ENCODE data around the gene STAT6.
"Not testable (repeated sequence)": the region's sequence is repeated elsewhere in the genome, so short reads cannot be mapped to it uniquely, and the experiment has no call there.

Gene STAT6

DNA sequence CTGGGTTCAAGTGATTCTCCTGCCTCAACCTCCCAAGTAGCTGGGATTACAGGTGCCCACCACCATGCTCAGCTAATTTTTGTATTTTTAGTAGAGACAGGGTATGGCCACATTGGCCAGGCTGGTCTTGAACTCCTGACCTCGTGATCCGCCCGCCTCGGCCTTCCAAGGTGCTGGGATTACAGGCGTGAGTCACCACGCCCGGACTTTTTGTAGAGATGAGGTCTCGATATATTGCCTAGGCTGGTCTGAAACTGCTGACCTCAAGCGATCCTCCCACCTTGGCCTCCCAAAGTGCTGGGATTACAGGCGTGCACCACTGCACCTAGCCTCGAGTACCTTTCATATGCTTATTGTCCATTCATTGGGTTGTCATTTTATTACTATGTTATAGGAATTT is 9.6 kb upstream of the STAT6 start:
- no CpG with 5 or more reads among the region's 11 CpGs for WGBS (ENCODE audit: extremely low coverage, insufficient coverage, insufficient read length)
- H2AK5ac ChIP-seq (ENCODE audit: low read length) = not testable (repeated sequence)

DNA sequence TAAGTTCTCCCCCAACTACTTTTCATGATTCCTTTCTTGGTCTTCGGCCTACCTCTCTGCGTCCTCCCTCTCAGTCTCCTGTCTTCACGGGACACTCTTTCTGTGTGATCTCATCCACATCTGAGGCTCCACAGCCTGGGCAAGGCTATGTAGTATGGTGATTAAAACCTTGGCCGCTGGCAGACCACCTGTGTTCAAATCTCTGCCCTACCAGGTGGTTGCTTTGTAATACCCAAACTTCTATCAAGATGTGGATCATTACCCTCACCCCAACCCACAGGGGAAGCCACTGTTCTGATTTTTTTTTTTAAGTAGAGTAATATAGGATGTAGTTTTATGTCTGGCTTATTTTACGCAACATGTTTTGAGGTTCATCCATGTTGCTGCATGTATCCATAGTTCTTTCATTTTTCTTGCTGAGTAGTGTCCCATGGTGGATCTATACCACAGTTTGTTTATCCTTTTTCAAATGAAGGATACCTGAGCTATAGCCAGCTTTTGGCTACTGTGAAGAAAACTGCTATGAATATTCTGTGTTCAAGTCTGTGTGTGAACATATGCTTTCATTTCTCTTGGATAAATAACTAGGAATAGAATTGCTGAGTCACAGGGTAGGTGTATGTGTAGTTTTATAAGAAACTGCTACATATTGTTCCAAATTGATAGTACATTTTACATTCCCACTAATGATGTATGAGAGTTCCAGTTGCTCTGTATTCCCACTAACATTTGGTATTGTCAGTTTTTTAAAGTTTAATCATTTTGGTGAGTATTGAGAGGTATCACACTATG is 8.3 kb upstream of the STAT6 start:
- Histone ChIP-seq H3K4me2 (ENCODE audit: low read length) (no peak overlapping the region), H3K79me2 (ENCODE audit: control insufficient read depth, insufficient read depth, low read length, poor library complexity) (no peaks in the 10 kb centered on the region), H3K4ac (ENCODE audit: low read depth, low read length) (no peak overlapping the region), H4K91ac (ENCODE audit: low read depth, low read length) (no peak overlapping the region), H3K36me3 (ENCODE audit: control insufficient read depth in 1 of 2, insufficient read depth in 2 of 2, low read length in 2 of 2) (no peaks in the 10 kb centered on the region), H2AK5ac (ENCODE audit: low read length) (no peak overlapping the region), H3K23ac (ENCODE audit: low read length) (no peak overlapping the region), H2BK12ac (ENCODE audit: low read length) (no peak overlapping the region), H2BK120ac (ENCODE audit: insufficient read depth, low read length, poor library complexity) (no peak overlapping the region), H3K9me3 (ENCODE audit: insufficient read depth, low read depth, low read length) (no peaks in the 10 kb centered on the region), H3K27ac (ENCODE audit: low read depth, low read length) (no peak overlapping the region), H3K4me1 (ENCODE audit: control insufficient read depth in 1 of 2, insufficient read depth in 2 of 2, low read length in 2 of 2) (no peaks in the 10 kb centered on the region), H2AFZ (ENCODE audit: insufficient read depth, low read length, poor library complexity) (no peak overlapping the region), H3K79me1 (ENCODE audit: low read length) (no peaks in the 10 kb centered on the region), H3K14ac (ENCODE audit: low read length) (no peak overlapping the region), H4K8ac (ENCODE audit: low read depth, low read length) (no peak overlapping the region), H3K4me3 (ENCODE audit: low read depth, low read length) (no peak overlapping the region), H3K27me3 (ENCODE audit: insufficient read depth, low read length) (no peaks in the 10 kb centered on the region), H4K12ac (ENCODE audit: low read depth, low read length) (no peak overlapping the region), H2BK5ac (ENCODE audit: low read depth, low read length, poor library complexity) (no peak overlapping the region), H3K9ac (ENCODE audit: low read length) (no peak overlapping the region), H3K18ac (ENCODE audit: low read length) (no peak overlapping the region)
- no peak for DNase-seq
- WGBS (ENCODE audit: extremely low coverage, insufficient coverage, insufficient read length) = no CpG with 5 or more reads among the region's 5 CpGs

More for the DNA sequence above, 9.6 kb upstream of the STAT6 start:
- not testable (repeated sequence) for H3K27me3 ChIP-seq (ENCODE audit: insufficient read depth, low read length); DNase-seq; H2BK5ac ChIP-seq (ENCODE audit: low read depth, low read length, poor library complexity); H3K4me2 ChIP-seq (ENCODE audit: low read length); H3K4me3 ChIP-seq (ENCODE audit: low read depth, low read length); H3K27ac ChIP-seq (ENCODE audit: low read depth, low read length); H3K4me1 ChIP-seq (ENCODE audit: control insufficient read depth in 1 of 2, insufficient read depth in 2 of 2, low read length in 2 of 2); H3K18ac ChIP-seq (ENCODE audit: low read length); H4K91ac ChIP-seq (ENCODE audit: low read depth, low read length); H3K4ac ChIP-seq (ENCODE audit: low read depth, low read length); H2BK12ac ChIP-seq (ENCODE audit: low read length); H3K23ac ChIP-seq (ENCODE audit: low read length); H4K12ac ChIP-seq (ENCODE audit: low read depth, low read length); H3K14ac ChIP-seq (ENCODE audit: low read length); H3K9me3 ChIP-seq (ENCODE audit: insufficient read depth, low read depth, low read length); H2AFZ ChIP-seq (ENCODE audit: insufficient read depth, low read length, poor library complexity); H3K79me2 ChIP-seq (ENCODE audit: control insufficient read depth, insufficient read depth, low read length, poor library complexity); H3K79me1 ChIP-seq (ENCODE audit: low read length); H3K36me3 ChIP-seq (ENCODE audit: control insufficient read depth in 1 of 2, insufficient read depth in 2 of 2, low read length in 2 of 2); H2BK120ac ChIP-seq (ENCODE audit: insufficient read depth, low read length, poor library complexity); H3K9ac ChIP-seq (ENCODE audit: low read length); H4K8ac ChIP-seq (ENCODE audit: low read depth, low read length)

DNA sequence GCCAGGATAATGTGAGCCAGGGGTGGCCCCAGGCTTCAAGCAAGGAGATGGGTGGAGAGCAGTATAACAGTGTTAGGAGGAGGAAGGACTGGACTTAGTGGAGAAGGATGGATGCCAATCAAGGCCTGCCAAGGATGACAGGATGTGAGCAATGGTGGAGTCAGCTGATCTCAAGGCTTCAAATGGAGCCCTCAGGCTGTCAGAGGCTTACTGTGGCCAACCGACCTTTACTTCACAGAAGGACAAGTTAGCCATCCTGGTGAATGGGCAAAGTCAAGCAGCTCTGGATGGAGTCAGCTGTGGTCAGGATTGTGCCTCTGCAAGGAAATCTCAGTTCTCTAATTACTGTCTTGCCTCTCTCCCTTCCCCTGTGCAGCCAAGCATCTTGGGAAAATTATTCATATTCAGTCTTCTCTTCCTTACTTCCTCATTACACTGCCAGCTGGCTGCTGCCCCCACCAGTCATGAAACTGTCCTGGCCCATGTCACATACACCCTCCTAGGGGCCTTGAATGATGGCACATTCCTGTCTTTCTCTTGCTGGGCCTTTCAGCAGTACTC is 7.6 kb upstream of the STAT6 start:
- Histone ChIP-seq H3K36me3 (ENCODE audit: control insufficient read depth in 1 of 2, insufficient read depth in 2 of 2, low read length in 2 of 2) (no peaks in the 10 kb centered on the region), H2AK5ac (ENCODE audit: low read length) (no peak overlapping the region), H3K4me1 (ENCODE audit: control insufficient read depth in 1 of 2, insufficient read depth in 2 of 2, low read length in 2 of 2) (no peaks in the 10 kb centered on the region), H3K9ac (ENCODE audit: low read length) (no peak overlapping the region), H2BK5ac (ENCODE audit: low read depth, low read length, poor library complexity) (no peak overlapping the region), H3K14ac (ENCODE audit: low read length) (no peak overlapping the region), H3K4ac (ENCODE audit: low read depth, low read length) (no peak overlapping the region), H3K9me3 (ENCODE audit: insufficient read depth, low read depth, low read length) (no peaks in the 10 kb centered on the region), H3K18ac (ENCODE audit: low read length) (no peak overlapping the region), H3K27ac (ENCODE audit: low read depth, low read length) (no peak overlapping the region), H3K79me2 (ENCODE audit: control insufficient read depth, insufficient read depth, low read length, poor library complexity) (no peaks in the 10 kb centered on the region), H4K91ac (ENCODE audit: low read depth, low read length) (no peak overlapping the region), H2AFZ (ENCODE audit: insufficient read depth, low read length, poor library complexity) (no peak overlapping the region), H3K27me3 (ENCODE audit: insufficient read depth, low read length) (no peaks in the 10 kb centered on the region), H3K4me3 (ENCODE audit: low read depth, low read length) (no peak overlapping the region), H3K23ac (ENCODE audit: low read length) (no peak overlapping the region), H4K8ac (ENCODE audit: low read depth, low read length) (no peak overlapping the region), H4K12ac (ENCODE audit: low read depth, low read length) (no peak overlapping the region), H2BK12ac (ENCODE audit: low read length) (no peak overlapping the region), H3K4me2 (ENCODE audit: low read length) (no peak overlapping the region), H3K79me1 (ENCODE audit: low read length) (no peaks in the 10 kb centered on the region), H2BK120ac (ENCODE audit: insufficient read depth, low read length, poor library complexity) (no peak overlapping the region)
- DNase-seq = peak in 1 of 2 donors; percentile 26
- no CpG with 5 or more reads among the region's 1 CpG for WGBS (ENCODE audit: extremely low coverage, insufficient coverage, insufficient read length)

DNA sequence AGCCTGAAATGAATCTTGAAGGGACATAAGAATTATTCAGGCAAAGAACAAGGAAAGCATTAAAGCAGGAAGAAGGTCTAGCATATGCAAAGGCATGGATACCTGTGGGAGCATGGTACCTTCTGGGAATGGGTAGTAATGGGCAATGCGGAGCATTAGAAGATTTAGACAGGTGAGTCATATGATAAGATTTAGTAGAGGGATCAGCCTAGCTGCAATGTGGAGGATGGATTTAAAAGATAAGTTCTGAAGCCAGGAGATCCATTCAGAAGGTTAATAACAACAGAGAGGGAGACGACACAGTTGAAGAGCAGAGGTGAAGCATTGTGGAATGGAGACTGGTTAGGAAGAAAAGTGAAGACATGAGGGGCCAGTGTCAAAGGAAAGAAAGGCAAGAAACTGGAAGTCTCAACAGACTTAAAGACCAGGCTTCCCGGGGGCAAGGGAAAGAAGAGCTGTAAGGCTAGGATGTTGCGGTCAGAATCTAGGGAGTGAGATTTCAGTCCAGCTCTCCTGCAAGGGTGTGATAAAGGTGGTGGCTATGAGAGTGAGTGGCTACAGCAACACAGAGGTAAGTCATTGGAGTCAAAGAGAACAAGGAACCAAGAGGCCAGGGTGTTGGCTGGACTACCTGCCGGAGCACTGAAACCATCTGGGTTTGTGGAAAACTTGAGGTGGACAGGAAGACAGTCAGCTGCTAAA is 5.6 kb upstream of the STAT6 start:
- H3K79me1 ChIP-seq (ENCODE audit: low read length) = peaks cover 2% of the 10 kb centered on the region
- H3K27ac ChIP-seq (ENCODE audit: low read depth, low read length) = no peak overlapping the region
- no peaks in the 10 kb centered on the region for H3K9me3 ChIP-seq (ENCODE audit: insufficient read depth, low read depth, low read length)
- H3K23ac ChIP-seq (ENCODE audit: low read length) = no peak overlapping the region
- no peak overlapping the region for H3K4ac ChIP-seq (ENCODE audit: low read depth, low read length)
- H3K4me1 ChIP-seq (ENCODE audit: control insufficient read depth in 1 of 2, insufficient read depth in 2 of 2, low read length in 2 of 2) = no peaks in the 10 kb centered on the region
- no peak overlapping the region for H4K91ac ChIP-seq (ENCODE audit: low read depth, low read length)
- H4K8ac ChIP-seq (ENCODE audit: low read depth, low read length) = no peak overlapping the region
- DNase-seq = no peak
- no peak overlapping the region for H3K9ac ChIP-seq (ENCODE audit: low read length)
- no peak overlapping the region for H3K4me2 ChIP-seq (ENCODE audit: low read length)
- H2BK120ac ChIP-seq (ENCODE audit: insufficient read depth, low read length, poor library complexity) = no peak overlapping the region
- no peaks in the 10 kb centered on the region for H3K36me3 ChIP-seq (ENCODE audit: control insufficient read depth in 1 of 2, insufficient read depth in 2 of 2, low read length in 2 of 2)
- no peak overlapping the region for H3K18ac ChIP-seq (ENCODE audit: low read length)
- no CpG with 5 or more reads among the region's 5 CpGs for WGBS (ENCODE audit: extremely low coverage, insufficient coverage, insufficient read length)
- H2AK5ac ChIP-seq (ENCODE audit: low read length) = no peak overlapping the region
- no peaks in the 10 kb centered on the region for H3K79me2 ChIP-seq (ENCODE audit: control insufficient read depth, insufficient read depth, low read length, poor library complexity)
- H2AFZ ChIP-seq (ENCODE audit: insufficient read depth, low read length, poor library complexity) = no peak overlapping the region
- H3K4me3 ChIP-seq (ENCODE audit: low read depth, low read length) = no peak overlapping the region
- H3K14ac ChIP-seq (ENCODE audit: low read length) = no peak overlapping the region
- H4K12ac ChIP-seq (ENCODE audit: low read depth, low read length) = no peak overlapping the region
- H2BK5ac ChIP-seq (ENCODE audit: low read depth, low read length, poor library complexity) = no peak overlapping the region
- H2BK12ac ChIP-seq (ENCODE audit: low read length) = no peak overlapping the region
- no peaks in the 10 kb centered on the region for H3K27me3 ChIP-seq (ENCODE audit: insufficient read depth, low read length)

All from trophoblast cell (in vitro differentiated cells and primary cell).